ENCODE results near the gene SLC30A2.

Gene SLC30A2

DNA sequence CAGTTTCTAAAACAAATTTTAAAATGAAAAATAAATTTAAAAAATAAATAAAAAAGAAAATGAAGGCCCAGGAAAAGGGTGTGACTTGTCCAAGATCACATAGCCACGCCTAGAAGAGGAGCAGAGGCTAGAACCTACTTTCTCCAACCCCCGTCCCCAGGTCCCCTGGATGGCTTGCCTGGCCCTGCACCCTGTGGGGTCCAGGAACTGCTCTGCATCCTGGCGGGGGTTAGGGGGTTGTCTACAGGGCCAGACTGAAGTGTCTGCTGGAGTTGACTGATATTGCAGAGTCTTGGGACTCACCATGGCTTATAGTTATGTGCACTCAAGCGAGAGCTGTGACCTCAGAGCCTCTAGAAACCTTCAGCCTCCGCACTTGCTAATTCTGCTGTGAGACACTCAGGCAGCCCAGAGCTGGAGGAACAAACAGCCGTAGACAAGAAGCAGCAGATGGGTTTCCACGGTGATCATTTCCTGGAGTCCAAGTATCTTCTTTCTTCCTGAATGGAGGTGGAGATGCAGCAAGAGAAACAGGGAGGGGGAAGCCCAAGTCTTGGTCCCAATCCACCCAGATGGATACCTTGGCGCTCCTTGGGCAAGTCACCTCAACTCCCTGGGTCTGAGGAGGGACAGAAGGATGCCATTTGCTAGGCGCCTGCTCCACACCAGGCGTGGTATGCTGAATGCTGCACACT lies 29.5 kb downstream of the SLC30A2 start:
- Histone ChIP-seq H3K36me3 (ENCODE audit: control insufficient read depth in 2 of 2, insufficient read depth in 2 of 2, low read length in 2 of 2) (no peaks in the 10 kb centered on the region), H3K27me3 (ENCODE audit: control insufficient read depth in 2 of 2, insufficient read depth in 2 of 2, low read length in 2 of 2) (no peaks in the 10 kb centered on the region), H3K4me1 (ENCODE audit: control insufficient read depth in 2 of 2, insufficient read depth in 2 of 2, low read length in 2 of 2) (no peaks in the 10 kb centered on the region), H3K27ac (ENCODE audit: low read depth in 2 of 2, low read length in 2 of 2) (no peak overlapping the region), H3K9ac (ENCODE audit: low read depth in 1 of 2, low read length in 2 of 2) (no peak overlapping the region), H3K4me3 (ENCODE audit: low read length in 2 of 2) (no peak overlapping the region), H3K9me3 (ENCODE audit: control insufficient read depth in 2 of 2, low read length in 2 of 2) (no peaks in the 10 kb centered on the region)

- H3K27ac ChIP-seq (ENCODE audit: low read depth in 2 of 2, low read length in 2 of 2): no peak overlapping the region
- no peak overlapping the region for H3K9ac ChIP-seq (ENCODE audit: low read depth in 1 of 2, low read length in 2 of 2)
- H3K36me3 ChIP-seq (ENCODE audit: control insufficient read depth in 2 of 2, insufficient read depth in 2 of 2, low read length in 2 of 2): no peaks in the 10 kb centered on the region
- no peak overlapping the region for H3K4me3 ChIP-seq (ENCODE audit: low read length in 2 of 2)
- no peaks in the 10 kb centered on the region for H3K27me3 ChIP-seq (ENCODE audit: control insufficient read depth in 2 of 2, insufficient read depth in 2 of 2, low read length in 2 of 2)
- no peaks in the 10 kb centered on the region for H3K9me3 ChIP-seq (ENCODE audit: control insufficient read depth in 2 of 2, low read length in 2 of 2)
- no peaks in the 10 kb centered on the region for H3K4me1 ChIP-seq (ENCODE audit: control insufficient read depth in 2 of 2, insufficient read depth in 2 of 2, low read length in 2 of 2)
Observed at GRCh38 chr1:26015358-26015757, 30.6 kb downstream of the SLC30A2 start.

- Histone ChIP-seq H3K27ac (ENCODE audit: low read depth in 2 of 2, low read length in 2 of 2) (no peak overlapping the region), H3K27me3 (ENCODE audit: control insufficient read depth in 2 of 2, insufficient read depth in 2 of 2, low read length in 2 of 2) (no peaks in the 10 kb centered on the region), H3K9me3 (ENCODE audit: control insufficient read depth in 2 of 2, low read length in 2 of 2) (no peaks in the 10 kb centered on the region), H3K36me3 (ENCODE audit: control insufficient read depth in 2 of 2, insufficient read depth in 2 of 2, low read length in 2 of 2) (no peaks in the 10 kb centered on the region), H3K4me1 (ENCODE audit: control insufficient read depth in 2 of 2, insufficient read depth in 2 of 2, low read length in 2 of 2) (no peaks in the 10 kb centered on the region), H3K4me3 (ENCODE audit: low read length in 2 of 2) (no peak overlapping the region), H3K9ac (ENCODE audit: low read depth in 1 of 2, low read length in 2 of 2) (no peak overlapping the region)
Observed at GRCh38 chr1:26014179-26014578, 31.7 kb downstream of the SLC30A2 start.

DNA sequence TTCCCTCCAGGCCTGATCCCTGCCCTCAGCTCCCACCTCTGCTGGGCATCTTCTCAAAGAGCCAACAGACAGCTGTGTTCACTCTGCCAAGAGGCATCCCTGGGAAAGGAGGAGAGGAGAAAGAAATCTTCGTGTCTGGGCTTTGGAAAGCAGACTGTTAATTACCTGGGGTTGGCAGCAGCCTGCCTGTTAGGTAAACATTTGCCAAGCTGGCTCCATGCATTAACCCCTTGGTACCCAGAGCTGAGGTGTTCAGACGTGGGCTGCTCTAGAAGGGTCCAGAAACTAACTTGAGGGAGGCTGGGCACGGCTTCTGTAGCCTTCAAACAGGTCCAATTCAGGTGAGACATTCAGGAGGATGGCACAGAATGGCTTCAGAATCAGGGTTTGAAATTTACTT lies 33.1 kb downstream of the SLC30A2 start:
- Histone ChIP-seq H3K4me1 (ENCODE audit: control insufficient read depth in 2 of 2, insufficient read depth in 2 of 2, low read length in 2 of 2) (no peaks in the 10 kb centered on the region), H3K36me3 (ENCODE audit: control insufficient read depth in 2 of 2, insufficient read depth in 2 of 2, low read length in 2 of 2) (no peaks in the 10 kb centered on the region), H3K27ac (ENCODE audit: low read depth in 2 of 2, low read length in 2 of 2) (no peak overlapping the region)

DNA sequence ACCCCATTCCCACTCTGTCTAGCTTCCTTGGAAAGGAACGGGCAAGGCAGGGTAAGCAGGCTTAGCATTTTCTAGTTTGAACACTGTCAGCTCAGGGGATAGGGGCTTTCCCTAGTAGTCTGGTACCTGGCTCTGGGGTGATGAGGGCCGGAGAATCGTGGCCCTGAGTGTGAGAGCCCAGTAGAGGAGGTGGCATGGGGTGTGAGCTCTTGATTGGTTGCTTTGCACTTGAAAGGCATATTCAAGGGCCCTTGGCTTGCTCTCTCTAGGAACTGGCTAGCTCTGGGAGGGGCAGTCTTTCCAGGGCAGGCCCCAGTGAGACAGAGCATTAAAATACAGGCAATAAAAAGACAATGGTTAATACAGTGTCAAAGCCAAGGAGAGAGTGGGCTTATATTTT lies 35.1 kb downstream of the SLC30A2 start:
- no peak overlapping the region for H3K9ac ChIP-seq (ENCODE audit: low read depth in 1 of 2, low read length in 2 of 2)
- no peaks in the 10 kb centered on the region for H3K4me1 ChIP-seq (ENCODE audit: control insufficient read depth in 2 of 2, insufficient read depth in 2 of 2, low read length in 2 of 2)
- no peaks in the 10 kb centered on the region for H3K27me3 ChIP-seq (ENCODE audit: control insufficient read depth in 2 of 2, insufficient read depth in 2 of 2, low read length in 2 of 2)
- H3K27ac ChIP-seq (ENCODE audit: low read depth in 2 of 2, low read length in 2 of 2): no peak overlapping the region
- H3K36me3 ChIP-seq (ENCODE audit: control insufficient read depth in 2 of 2, insufficient read depth in 2 of 2, low read length in 2 of 2): no peaks in the 10 kb centered on the region
- no peaks in the 10 kb centered on the region for H3K9me3 ChIP-seq (ENCODE audit: control insufficient read depth in 2 of 2, low read length in 2 of 2)
- no peak overlapping the region for H3K4me3 ChIP-seq (ENCODE audit: low read length in 2 of 2)

More for the DNA sequence above, 33.1 kb downstream of the SLC30A2 start:
- no peak overlapping the region for H3K9ac ChIP-seq (ENCODE audit: low read depth in 1 of 2, low read length in 2 of 2)
- H3K9me3 ChIP-seq (ENCODE audit: control insufficient read depth in 2 of 2, low read length in 2 of 2): no peaks in the 10 kb centered on the region
- no peak overlapping the region for H3K4me3 ChIP-seq (ENCODE audit: low read length in 2 of 2)
- H3K27me3 ChIP-seq (ENCODE audit: control insufficient read depth in 2 of 2, insufficient read depth in 2 of 2, low read length in 2 of 2): no peaks in the 10 kb centered on the region

GRCh38 chr1:26009796-26010447 lies 36.0 kb downstream of the SLC30A2 start:
- H3K9me3 ChIP-seq (ENCODE audit: control insufficient read depth in 2 of 2, low read length in 2 of 2): no peaks in the 10 kb centered on the region
- no peak overlapping the region for H3K27ac ChIP-seq (ENCODE audit: low read depth in 2 of 2, low read length in 2 of 2)

GRCh38 chr1:26006710-26007109 lies 39.2 kb downstream of the SLC30A2 start:
- Histone ChIP-seq H3K36me3 (ENCODE audit: control insufficient read depth in 2 of 2, insufficient read depth in 2 of 2, low read length in 2 of 2) (no peaks in the 10 kb centered on the region), H3K27me3 (ENCODE audit: control insufficient read depth in 2 of 2, insufficient read depth in 2 of 2, low read length in 2 of 2) (no peaks in the 10 kb centered on the region), H3K9ac (ENCODE audit: low read depth in 1 of 2, low read length in 2 of 2) (no peak overlapping the region), H3K27ac (ENCODE audit: low read depth in 2 of 2, low read length in 2 of 2) (no peak overlapping the region), H3K4me1 (ENCODE audit: control insufficient read depth in 2 of 2, insufficient read depth in 2 of 2, low read length in 2 of 2) (no peaks in the 10 kb centered on the region), H3K4me3 (ENCODE audit: low read length in 2 of 2) (no peak overlapping the region), H3K9me3 (ENCODE audit: control insufficient read depth in 2 of 2, low read length in 2 of 2) (no peaks in the 10 kb centered on the region)

More at GRCh38 chr1:26009796-26010447, 36.0 kb downstream of the SLC30A2 start:
- Histone ChIP-seq H3K9ac (ENCODE audit: low read depth in 1 of 2, low read length in 2 of 2) (no peak overlapping the region), H3K4me3 (ENCODE audit: low read length in 2 of 2) (no peak overlapping the region), H3K27me3 (ENCODE audit: control insufficient read depth in 2 of 2, insufficient read depth in 2 of 2, low read length in 2 of 2) (no peaks in the 10 kb centered on the region), H3K36me3 (ENCODE audit: control insufficient read depth in 2 of 2, insufficient read depth in 2 of 2, low read length in 2 of 2) (no peaks in the 10 kb centered on the region), H3K4me1 (ENCODE audit: control insufficient read depth in 2 of 2, insufficient read depth in 2 of 2, low read length in 2 of 2) (no peaks in the 10 kb centered on the region)

DNA sequence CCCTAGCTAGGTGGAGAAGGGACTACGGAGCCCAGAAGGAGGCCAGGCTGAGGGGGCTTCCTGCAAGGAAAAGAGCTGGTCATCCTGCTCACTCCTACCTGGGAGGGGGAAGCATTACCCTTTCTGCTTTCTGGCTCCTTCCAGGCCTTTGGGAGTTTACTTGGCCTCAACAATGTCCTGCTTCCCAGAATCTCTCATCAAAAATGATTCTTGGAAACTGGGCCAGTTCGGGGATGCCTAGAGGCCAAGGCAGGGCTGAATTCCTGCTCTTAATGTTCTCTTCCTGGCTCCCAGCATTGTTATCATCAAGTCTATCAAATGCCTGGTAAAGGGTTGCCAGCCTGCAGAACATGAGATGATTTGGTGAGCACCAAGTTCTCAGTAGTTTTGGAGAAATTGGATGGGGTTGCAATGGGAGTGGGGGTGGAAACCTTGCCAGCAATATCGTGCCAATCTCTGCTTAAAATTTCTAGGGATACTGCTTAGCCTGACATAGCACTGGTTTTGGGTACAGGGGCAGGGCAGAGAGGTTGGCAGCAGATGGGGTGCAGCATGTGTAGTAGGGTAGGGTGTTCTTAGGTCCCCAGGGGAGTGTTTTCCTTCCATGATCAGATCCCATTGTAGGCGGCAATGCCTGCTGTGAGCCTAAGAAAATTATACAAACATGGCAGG lies 40.3 kb downstream of the SLC30A2 start:
- Histone ChIP-seq H3K36me3 (ENCODE audit: control insufficient read depth in 2 of 2, insufficient read depth in 2 of 2, low read length in 2 of 2) (no peaks in the 10 kb centered on the region), H3K9ac (ENCODE audit: low read depth in 1 of 2, low read length in 2 of 2) (no peak overlapping the region), H3K9me3 (ENCODE audit: control insufficient read depth in 2 of 2, low read length in 2 of 2) (no peaks in the 10 kb centered on the region), H3K4me1 (ENCODE audit: control insufficient read depth in 2 of 2, insufficient read depth in 2 of 2, low read length in 2 of 2) (no peaks in the 10 kb centered on the region), H3K27me3 (ENCODE audit: control insufficient read depth in 2 of 2, insufficient read depth in 2 of 2, low read length in 2 of 2) (no peaks in the 10 kb centered on the region), H3K4me3 (ENCODE audit: low read length in 2 of 2) (no peak overlapping the region), H3K27ac (ENCODE audit: low read depth in 2 of 2, low read length in 2 of 2) (no peak overlapping the region)

DNA sequence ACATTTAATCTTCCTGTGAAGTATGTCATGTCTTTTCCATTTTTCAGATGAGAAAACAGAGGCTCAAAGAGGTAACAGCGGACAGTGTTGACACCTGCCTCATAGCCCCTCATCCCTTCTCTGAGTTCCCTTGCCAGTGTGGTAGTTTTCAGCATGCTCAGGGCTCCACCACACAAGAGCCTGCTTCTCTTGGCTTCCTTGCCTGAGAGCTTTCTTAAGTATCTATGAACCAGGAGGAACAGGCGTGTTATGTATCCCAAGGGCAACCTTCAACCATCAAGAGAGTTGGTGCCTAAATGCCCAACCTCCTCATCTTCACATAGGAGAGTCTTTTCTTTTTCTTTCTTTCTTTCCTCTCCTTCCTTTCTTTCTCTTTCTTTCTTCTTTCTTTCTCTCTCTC lies 42.2 kb downstream of the SLC30A2 start:
- no peak overlapping the region for H3K27ac ChIP-seq (ENCODE audit: low read depth in 2 of 2, low read length in 2 of 2)

DNA sequence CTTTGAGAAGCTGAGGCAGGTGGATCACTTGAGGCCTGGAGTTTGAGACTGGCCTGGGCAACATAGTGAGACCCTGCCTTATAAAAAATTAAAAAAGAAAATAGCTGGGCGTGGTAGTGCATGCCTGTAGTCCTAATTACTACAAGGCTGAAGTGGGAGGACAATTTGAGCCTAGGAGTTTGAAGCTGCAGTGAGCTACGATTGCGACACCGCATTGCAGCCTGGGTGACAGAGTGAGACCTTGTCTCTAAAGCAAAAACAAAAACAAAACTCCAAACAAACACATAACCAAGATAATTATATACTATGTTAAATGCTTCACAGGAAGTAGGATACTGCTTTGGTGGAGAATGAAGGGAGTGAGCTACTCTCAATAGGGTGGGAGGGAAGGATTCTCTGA lies 42.7 kb downstream of the SLC30A2 start:
- Histone ChIP-seq H3K9me3 (ENCODE audit: control insufficient read depth in 2 of 2, low read length in 2 of 2) (no peaks in the 10 kb centered on the region), H3K4me3 (ENCODE audit: low read length in 2 of 2) (no peak overlapping the region), H3K27ac (ENCODE audit: low read depth in 2 of 2, low read length in 2 of 2) (no peak overlapping the region), H3K9ac (ENCODE audit: low read depth in 1 of 2, low read length in 2 of 2) (no peak overlapping the region), H3K4me1 (ENCODE audit: control insufficient read depth in 2 of 2, insufficient read depth in 2 of 2, low read length in 2 of 2) (peaks cover 3 to 5% of the 10 kb centered on the region in 2 donors), H3K36me3 (ENCODE audit: control insufficient read depth in 2 of 2, insufficient read depth in 2 of 2, low read length in 2 of 2) (no peaks in the 10 kb centered on the region), H3K27me3 (ENCODE audit: control insufficient read depth in 2 of 2, insufficient read depth in 2 of 2, low read length in 2 of 2) (no peaks in the 10 kb centered on the region)

More for the DNA sequence above, 42.2 kb downstream of the SLC30A2 start:
- no peaks in the 10 kb centered on the region for H3K36me3 ChIP-seq (ENCODE audit: control insufficient read depth in 2 of 2, insufficient read depth in 2 of 2, low read length in 2 of 2)
- H3K4me1 ChIP-seq (ENCODE audit: control insufficient read depth in 2 of 2, insufficient read depth in 2 of 2, low read length in 2 of 2): no peaks in the 10 kb centered on the region
- no peaks in the 10 kb centered on the region for H3K27me3 ChIP-seq (ENCODE audit: control insufficient read depth in 2 of 2, insufficient read depth in 2 of 2, low read length in 2 of 2)
- no peaks in the 10 kb centered on the region for H3K9me3 ChIP-seq (ENCODE audit: control insufficient read depth in 2 of 2, low read length in 2 of 2)
- H3K9ac ChIP-seq (ENCODE audit: low read depth in 1 of 2, low read length in 2 of 2): no peak overlapping the region
- H3K4me3 ChIP-seq (ENCODE audit: low read length in 2 of 2): no peak overlapping the region
